Endodermal cell (in vitro differentiated cells): ENCODE measurements around the gene PTPRE. TPM values are rescaled to one million over a fixed set of nuclear protein-coding genes. Genes with fewer than 3 reads are reported as not detected.

Experiments used
- DNase-seq: peaks from one replicate; pipeline ENCODE4 v3.0.0-alpha.2; 2017
- H3K27ac ChIP-seq: 2 replicates; pipeline ENCODE4 v1.5.1; 2013; ENCODE audit warnings: mild to moderate bottlenecking, low read depth, low read length, moderate library complexity
- H3K27me3 ChIP-seq: 2 replicates; pipeline ENCODE4 v1.6.1; 2013; ENCODE audit warnings: mild to moderate bottlenecking, low read length, moderate library complexity; ENCODE audit not compliant: insufficient read depth, control insufficient read depth, poor library complexity, severe bottlenecking
- H3K36me3 ChIP-seq: 2 replicates; pipeline ENCODE4 v1.7.0; 2013; ENCODE audit warnings: mild to moderate bottlenecking, low read length, moderate library complexity; ENCODE audit not compliant: control insufficient read depth, insufficient read depth
- H3K4me1 ChIP-seq: one replicate; pipeline ENCODE4 v1.7.0; 2013; ENCODE audit warnings: low read length; ENCODE audit not compliant: control insufficient read depth, insufficient read depth
- H3K4me3 ChIP-seq: 2 replicates; pipeline ENCODE4 v1.5.1; 2013; ENCODE audit warnings: mild to moderate bottlenecking, low read length, moderate library complexity
- H3K9ac ChIP-seq: 2 replicates; pipeline ENCODE4 v1.6.1; 2013; ENCODE audit warnings: mild to moderate bottlenecking, low read length, moderate library complexity; ENCODE audit not compliant: poor library complexity, severe bottlenecking; ENCODE audit errors: extremely low read depth
- H3K9me3 ChIP-seq: 2 replicates; pipeline ENCODE4 v1.6.1; 2013; ENCODE audit warnings: mild to moderate bottlenecking, low read length, moderate library complexity; ENCODE audit not compliant: control insufficient read depth
- H3K27ac Mint-ChIP-seq: 2 replicates; pipeline ENCODE4 v1.8.0; 2020; ENCODE audit warnings: mixed read lengths
- H3K27me3 Mint-ChIP-seq: 2 replicates; pipeline ENCODE4 v1.8.0; 2021; ENCODE audit warnings: mild to moderate bottlenecking, mixed read lengths; ENCODE audit not compliant: insufficient read depth
- H3K36me3 Mint-ChIP-seq: 2 replicates; pipeline ENCODE4 v1.8.0; 2020; ENCODE audit warnings: low read depth, mixed read lengths
- H3K4me1 Mint-ChIP-seq: 2 replicates; pipeline ENCODE4 v1.8.0; 2020; ENCODE audit warnings: mixed read lengths
- H3K4me3 Mint-ChIP-seq: 2 replicates; pipeline ENCODE4 v1.8.0; 2020; ENCODE audit warnings: mild to moderate bottlenecking, moderate library complexity, mixed read lengths
- H3K9me3 Mint-ChIP-seq: 2 replicates; pipeline ENCODE4 v1.8.0; 2020; ENCODE audit warnings: mild to moderate bottlenecking, mixed read lengths
- WGBS, 2 experiments: methylation state at CpG; one replicate each; pipeline versions ENCODE4 v1.1.5 to v1.1.7; 2013; ENCODE audit warnings: missing lambda C conversion rate in 2 of 2, mixed read lengths in 1 of 2; ENCODE audit not compliant: insufficient coverage in 1 of 2, insufficient read length in 1 of 2; 5-methylcytosine and 5-hydroxymethylcytosine counted together
- total RNA-seq, 2 donors: library from RNA; stranded (reverse); fragmentation: NEBNext Ultra II Directional in 1 of 2; extraction: Animal tissue kit (Norgen Biotek cat#: 25700) in 1 of 2; gene quantifications; 2 replicates in 1 of 2; 3 replicates in 1 of 2; pipeline ENCODE4 v1.2.1, GENCODE V29; 2021
- TF ChIP-seq, protein P1 (sequence below): fragments of 200-600 bp; sonication (generic); conservative IDR thresholded peaks from 2 replicates; pipeline ENCODE4 v1.5.0; 2021; ENCODE audit warnings: antibody characterized with exemption, mild to moderate bottlenecking

The PTPRE gene
- total RNA-seq, 2 donors from 2014 or later = 0.75 to 3.0 TPM

DNA sequence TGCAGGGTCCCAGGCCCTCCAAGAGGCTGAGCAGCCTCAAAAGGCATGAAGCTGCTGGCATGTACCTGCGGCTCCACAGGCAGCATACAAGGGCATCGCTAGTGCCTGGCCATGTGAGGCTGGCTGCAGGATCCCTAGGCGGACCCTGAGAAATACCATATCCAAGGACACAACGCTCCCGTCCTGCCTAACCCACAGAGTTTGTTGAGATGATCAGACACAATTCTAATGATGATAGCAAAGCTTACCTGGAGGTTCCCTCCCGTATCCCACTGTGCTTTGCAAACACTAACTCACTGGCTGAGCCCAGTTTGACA, 31.5 kb upstream of the PTPRE start:
- H3K27ac Mint-ChIP-seq = no peak overlapping the region
- no peaks in the 10 kb centered on the region for H3K36me3 Mint-ChIP-seq
- Histone ChIP-seq H3K36me3 (no peaks in the 10 kb centered on the region), H3K9me3 (no peaks in the 10 kb centered on the region), H3K27me3 (no peaks in the 10 kb centered on the region), H3K4me1 (no peaks in the 10 kb centered on the region), H3K9ac (no peak overlapping the region), H3K27ac (no peak overlapping the region), H3K4me3 (no peak overlapping the region)
- TF ChIP-seq, protein P1, sequence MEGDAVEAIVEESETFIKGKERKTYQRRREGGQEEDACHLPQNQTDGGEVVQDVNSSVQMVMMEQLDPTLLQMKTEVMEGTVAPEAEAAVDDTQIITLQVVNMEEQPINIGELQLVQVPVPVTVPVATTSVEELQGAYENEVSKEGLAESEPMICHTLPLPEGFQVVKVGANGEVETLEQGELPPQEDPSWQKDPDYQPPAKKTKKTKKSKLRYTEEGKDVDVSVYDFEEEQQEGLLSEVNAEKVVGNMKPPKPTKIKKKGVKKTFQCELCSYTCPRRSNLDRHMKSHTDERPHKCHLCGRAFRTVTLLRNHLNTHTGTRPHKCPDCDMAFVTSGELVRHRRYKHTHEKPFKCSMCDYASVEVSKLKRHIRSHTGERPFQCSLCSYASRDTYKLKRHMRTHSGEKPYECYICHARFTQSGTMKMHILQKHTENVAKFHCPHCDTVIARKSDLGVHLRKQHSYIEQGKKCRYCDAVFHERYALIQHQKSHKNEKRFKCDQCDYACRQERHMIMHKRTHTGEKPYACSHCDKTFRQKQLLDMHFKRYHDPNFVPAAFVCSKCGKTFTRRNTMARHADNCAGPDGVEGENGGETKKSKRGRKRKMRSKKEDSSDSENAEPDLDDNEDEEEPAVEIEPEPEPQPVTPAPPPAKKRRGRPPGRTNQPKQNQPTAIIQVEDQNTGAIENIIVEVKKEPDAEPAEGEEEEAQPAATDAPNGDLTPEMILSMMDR = no peak
- 91 to 94% methylated on average over 6 of the region's 6 CpGs for WGBS, 2 experiments
- DNase-seq = no peak
- H3K4me3 Mint-ChIP-seq = no peak overlapping the region
- H3K9me3 Mint-ChIP-seq = no peaks in the 10 kb centered on the region
- H3K4me1 Mint-ChIP-seq = no peaks in the 10 kb centered on the region
- peaks cover 5% of the 10 kb centered on the region for H3K27me3 Mint-ChIP-seq

DNA sequence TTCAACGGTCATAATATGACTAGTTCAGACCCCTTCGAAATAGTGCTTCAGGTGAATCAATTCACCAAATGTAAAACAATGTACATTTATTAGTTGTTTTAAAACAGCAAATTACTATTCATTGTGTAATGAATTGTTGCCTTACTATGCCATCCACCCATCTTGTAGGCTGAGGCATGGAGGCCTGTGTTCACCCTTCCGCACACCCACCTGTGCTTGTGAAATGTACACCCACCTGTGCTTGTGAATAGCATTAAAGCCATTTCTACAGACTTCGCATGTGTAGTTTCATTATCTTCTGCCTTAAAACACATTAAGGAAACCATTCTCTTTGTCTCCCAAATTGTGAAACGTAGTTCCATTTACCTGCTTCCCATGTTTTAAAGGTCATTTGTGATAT, 31.0 kb upstream of the PTPRE start:
- H3K36me3 Mint-ChIP-seq = no peaks in the 10 kb centered on the region
- no peak overlapping the region for H3K27ac Mint-ChIP-seq

DNA sequence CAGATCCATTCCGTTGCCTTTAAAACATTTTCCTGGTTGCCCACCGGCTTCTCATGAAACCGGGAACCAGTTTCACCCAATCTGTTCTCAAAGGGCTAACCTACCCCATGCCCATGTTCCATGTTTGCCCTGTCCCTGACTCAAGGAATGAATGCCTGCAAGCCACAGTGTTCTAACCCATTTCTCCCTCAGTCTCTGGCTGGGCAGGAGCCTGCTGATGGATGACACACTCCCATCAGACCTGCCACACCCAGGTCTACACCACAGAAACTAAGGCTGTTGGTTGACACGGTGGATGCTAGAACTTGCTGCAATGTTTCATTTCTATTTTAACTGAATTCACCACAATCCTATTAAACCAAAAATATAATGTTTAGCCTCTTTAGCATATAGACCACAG, 29.8 kb upstream of the PTPRE start:
- H3K27me3 Mint-ChIP-seq = peaks cover 5% of the 10 kb centered on the region
- H3K9me3 Mint-ChIP-seq = no peaks in the 10 kb centered on the region
- H3K4me3 Mint-ChIP-seq = no peak overlapping the region
- TF ChIP-seq, protein P1 = no peak
- H3K36me3 ChIP-seq = no peaks in the 10 kb centered on the region
- peak overlapping the region; percentile 71 for H3K27ac ChIP-seq
- H3K9ac ChIP-seq = no peak overlapping the region
- DNase-seq = no peak
- H3K4me1 Mint-ChIP-seq = no peaks in the 10 kb centered on the region
- 90 to 96% methylated on average over 3 to 4 of the region's 4 CpGs for WGBS, 2 experiments
- H3K9me3 ChIP-seq = no peaks in the 10 kb centered on the region
- H3K4me1 ChIP-seq = no peaks in the 10 kb centered on the region
- no peak overlapping the region for H3K4me3 ChIP-seq
- H3K36me3 Mint-ChIP-seq = no peaks in the 10 kb centered on the region
- H3K27ac Mint-ChIP-seq = no peak overlapping the region
- no peaks in the 10 kb centered on the region for H3K27me3 ChIP-seq

More for the DNA sequence above, 31.0 kb upstream of the PTPRE start:
- Histone ChIP-seq H3K4me1 (no peaks in the 10 kb centered on the region), H3K27me3 (no peaks in the 10 kb centered on the region), H3K4me3 (no peak overlapping the region), H3K9ac (no peak overlapping the region), H3K9me3 (no peaks in the 10 kb centered on the region), H3K36me3 (no peaks in the 10 kb centered on the region), H3K27ac (no peak overlapping the region)
- 91 to 93% methylated on average over 1 to 5 of the region's 5 CpGs for WGBS, 2 experiments
- no peaks in the 10 kb centered on the region for H3K9me3 Mint-ChIP-seq
- DNase-seq = no peak
- H3K4me1 Mint-ChIP-seq = no peaks in the 10 kb centered on the region
- H3K27me3 Mint-ChIP-seq = peaks cover 5% of the 10 kb centered on the region
- TF ChIP-seq, protein P1 = no peak
- no peak overlapping the region for H3K4me3 Mint-ChIP-seq
